Osteocyte (in vitro differentiated cells): Measurements from ENCODE around the gene ACTN4. TPM values are rescaled to one million over a fixed set of nuclear protein-coding genes. Genes with fewer than 3 reads are reported as not detected.

Experiments
- DNase-seq: peaks from one replicate; pipeline ENCODE4 v3.0.0; 2021; ENCODE audit warnings: mixed read lengths; ENCODE audit not compliant: unreplicated experiment; ENCODE audit errors: extremely low spot score
- H3K27ac Mint-ChIP-seq: one replicate; pipeline ENCODE4 v1.8.0; 2021; ENCODE audit warnings: mild to moderate bottlenecking, mixed read lengths; ENCODE audit not compliant: unreplicated experiment
- H3K27me3 Mint-ChIP-seq: one replicate; pipeline ENCODE4 v1.8.0; 2021; ENCODE audit warnings: mixed read lengths; ENCODE audit not compliant: unreplicated experiment
- H3K36me3 Mint-ChIP-seq: one replicate; pipeline ENCODE4 v1.8.0; 2021; ENCODE audit warnings: mixed read lengths; ENCODE audit not compliant: unreplicated experiment
- H3K4me1 Mint-ChIP-seq: one replicate; pipeline ENCODE4 v1.8.0; 2021; ENCODE audit warnings: mixed read lengths; ENCODE audit not compliant: unreplicated experiment
- H3K4me3 Mint-ChIP-seq: one replicate; pipeline ENCODE4 v1.8.0; 2021; ENCODE audit warnings: mild to moderate bottlenecking, moderate library complexity, mixed read lengths; ENCODE audit not compliant: unreplicated experiment
- H3K9me3 Mint-ChIP-seq: one replicate; pipeline ENCODE4 v1.8.0; 2021; ENCODE audit warnings: mixed read lengths; ENCODE audit not compliant: unreplicated experiment
- total RNA-seq: library from RNA; stranded (reverse); gene quantifications from 2 replicates; pipeline ENCODE4 v1.2.1, GENCODE V29; 2021
- TF ChIP-seq, protein P1 (sequence below): fragments of 200-600 bp; sonication (generic); IDR thresholded peaks from 2 replicates; pipeline ENCODE4 v1.5.0; 2021; ENCODE audit warnings: antibody characterized with exemption, mild to moderate bottlenecking, moderate library complexity

Gene ACTN4
- total RNA-seq, 1 donor from 2014 or later = 525 TPM

GRCh38 chr19:38697641-38698071 lies 50.2 kb downstream of the ACTN4 start:
- Mint-ChIP-seq H3K4me3 (no peak overlapping the region), H3K4me1 (peaks cover 59% of the 10 kb centered on the region), H3K9me3 (no peaks in the 10 kb centered on the region), H3K27ac (peak overlapping the region; percentile 76), H3K27me3 (no peaks in the 10 kb centered on the region), H3K36me3 (peaks cover 13% of the 10 kb centered on the region)
- DNase-seq = no peak
- TF ChIP-seq, protein P1, sequence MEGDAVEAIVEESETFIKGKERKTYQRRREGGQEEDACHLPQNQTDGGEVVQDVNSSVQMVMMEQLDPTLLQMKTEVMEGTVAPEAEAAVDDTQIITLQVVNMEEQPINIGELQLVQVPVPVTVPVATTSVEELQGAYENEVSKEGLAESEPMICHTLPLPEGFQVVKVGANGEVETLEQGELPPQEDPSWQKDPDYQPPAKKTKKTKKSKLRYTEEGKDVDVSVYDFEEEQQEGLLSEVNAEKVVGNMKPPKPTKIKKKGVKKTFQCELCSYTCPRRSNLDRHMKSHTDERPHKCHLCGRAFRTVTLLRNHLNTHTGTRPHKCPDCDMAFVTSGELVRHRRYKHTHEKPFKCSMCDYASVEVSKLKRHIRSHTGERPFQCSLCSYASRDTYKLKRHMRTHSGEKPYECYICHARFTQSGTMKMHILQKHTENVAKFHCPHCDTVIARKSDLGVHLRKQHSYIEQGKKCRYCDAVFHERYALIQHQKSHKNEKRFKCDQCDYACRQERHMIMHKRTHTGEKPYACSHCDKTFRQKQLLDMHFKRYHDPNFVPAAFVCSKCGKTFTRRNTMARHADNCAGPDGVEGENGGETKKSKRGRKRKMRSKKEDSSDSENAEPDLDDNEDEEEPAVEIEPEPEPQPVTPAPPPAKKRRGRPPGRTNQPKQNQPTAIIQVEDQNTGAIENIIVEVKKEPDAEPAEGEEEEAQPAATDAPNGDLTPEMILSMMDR = no peak

DNA sequence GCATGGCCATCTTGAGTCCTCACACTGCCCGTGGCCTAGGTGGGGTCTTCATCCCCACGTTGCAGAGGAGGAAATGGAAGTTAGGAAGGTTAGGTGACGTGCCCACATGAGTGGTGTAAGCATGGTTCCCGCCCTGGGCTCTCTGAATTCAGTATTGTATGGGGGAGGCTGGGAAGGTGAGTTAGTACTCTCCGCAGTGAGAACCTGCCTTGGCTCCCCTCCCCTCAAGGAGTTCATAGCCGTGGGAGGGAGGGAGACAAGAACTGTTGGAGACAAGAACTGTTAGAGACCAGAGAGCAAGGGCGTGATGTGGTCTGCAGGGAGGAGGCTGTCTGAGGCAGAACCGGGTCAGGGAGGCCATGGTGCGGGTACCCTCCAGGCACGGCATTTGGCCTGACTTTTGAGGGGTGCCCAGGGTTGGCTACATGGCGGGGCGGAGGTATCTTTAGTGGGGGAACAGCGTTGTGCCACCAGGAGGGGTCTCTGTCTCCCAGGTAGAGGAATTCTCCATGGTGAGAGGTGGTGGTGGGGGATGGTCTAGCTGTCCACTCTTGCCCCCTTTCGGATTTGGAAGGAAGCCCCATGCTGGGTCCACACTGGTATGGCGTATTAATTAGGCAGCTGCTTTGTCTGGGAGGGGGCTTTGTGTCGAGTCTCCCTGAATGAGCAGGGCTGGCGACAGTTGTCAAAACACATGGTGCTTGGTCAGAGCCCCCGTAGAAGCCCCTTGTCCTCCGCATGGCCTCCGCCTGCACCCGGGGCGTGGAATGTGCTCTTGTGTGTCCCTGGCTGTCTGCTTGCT lies 51.0 kb downstream of the ACTN4 start:
- H3K4me3 Mint-ChIP-seq = no peak overlapping the region
- H3K36me3 Mint-ChIP-seq = peaks cover 16% of the 10 kb centered on the region
- TF ChIP-seq, protein P1 = no peak
- H3K4me1 Mint-ChIP-seq = peaks cover 52% of the 10 kb centered on the region
- no peak for DNase-seq
- H3K27ac Mint-ChIP-seq = peak overlapping the region; percentile 76
- no peaks in the 10 kb centered on the region for H3K27me3 Mint-ChIP-seq
- H3K9me3 Mint-ChIP-seq = no peaks in the 10 kb centered on the region

GRCh38 chr19:38699027-38699346 lies 51.5 kb downstream of the ACTN4 start:
- Mint-ChIP-seq H3K9me3 (no peaks in the 10 kb centered on the region), H3K27ac (peak overlapping the region; percentile 65), H3K27me3 (no peaks in the 10 kb centered on the region), H3K36me3 (peaks cover 21% of the 10 kb centered on the region), H3K4me1 (peaks cover 48% of the 10 kb centered on the region), H3K4me3 (no peak overlapping the region)
- no peak for DNase-seq
- TF ChIP-seq, protein P1 = no peak

DNA sequence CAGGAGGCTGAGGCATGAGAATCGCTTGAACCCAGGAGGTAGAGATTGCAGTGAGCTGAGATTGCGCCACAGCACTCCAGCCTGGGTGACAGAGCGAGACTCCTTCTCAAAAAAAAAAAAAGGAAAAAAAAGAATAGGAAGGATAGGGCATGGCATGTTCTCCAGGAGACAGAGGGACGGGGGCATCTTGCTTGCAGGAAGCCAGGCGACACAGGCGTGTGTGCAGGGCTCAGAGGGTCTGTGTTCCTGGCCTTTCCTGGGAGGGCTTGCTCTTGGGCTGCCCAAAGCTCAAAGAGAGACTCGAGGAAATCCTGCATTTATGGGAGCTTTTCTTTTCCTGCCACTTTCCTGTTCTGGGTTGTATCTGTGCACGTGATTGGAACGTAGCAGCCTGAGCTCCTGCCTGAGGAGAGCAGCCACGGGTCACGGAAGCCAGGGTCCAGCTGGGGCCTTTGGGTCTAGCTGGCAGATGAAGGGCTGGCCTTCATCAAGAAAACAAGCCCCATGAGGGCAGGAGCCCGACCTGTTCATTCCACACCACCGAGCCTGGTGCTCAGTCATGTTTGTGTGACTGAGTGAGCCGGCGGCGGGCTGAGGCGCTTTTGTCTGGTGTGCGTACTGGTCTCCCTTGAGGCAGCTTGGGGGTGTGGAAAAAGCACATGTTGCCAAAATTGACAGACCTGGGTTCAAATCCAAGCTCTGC lies 52.3 kb downstream of the ACTN4 start:
- no peaks in the 10 kb centered on the region for H3K9me3 Mint-ChIP-seq
- H3K27me3 Mint-ChIP-seq = no peaks in the 10 kb centered on the region
- TF ChIP-seq, protein P1 = no peak
- H3K36me3 Mint-ChIP-seq = peaks cover 26% of the 10 kb centered on the region
- H3K4me3 Mint-ChIP-seq = no peak overlapping the region
- peaks cover 40% of the 10 kb centered on the region for H3K4me1 Mint-ChIP-seq
- DNase-seq = no peak
- H3K27ac Mint-ChIP-seq = peak overlapping the region; percentile 65

DNA sequence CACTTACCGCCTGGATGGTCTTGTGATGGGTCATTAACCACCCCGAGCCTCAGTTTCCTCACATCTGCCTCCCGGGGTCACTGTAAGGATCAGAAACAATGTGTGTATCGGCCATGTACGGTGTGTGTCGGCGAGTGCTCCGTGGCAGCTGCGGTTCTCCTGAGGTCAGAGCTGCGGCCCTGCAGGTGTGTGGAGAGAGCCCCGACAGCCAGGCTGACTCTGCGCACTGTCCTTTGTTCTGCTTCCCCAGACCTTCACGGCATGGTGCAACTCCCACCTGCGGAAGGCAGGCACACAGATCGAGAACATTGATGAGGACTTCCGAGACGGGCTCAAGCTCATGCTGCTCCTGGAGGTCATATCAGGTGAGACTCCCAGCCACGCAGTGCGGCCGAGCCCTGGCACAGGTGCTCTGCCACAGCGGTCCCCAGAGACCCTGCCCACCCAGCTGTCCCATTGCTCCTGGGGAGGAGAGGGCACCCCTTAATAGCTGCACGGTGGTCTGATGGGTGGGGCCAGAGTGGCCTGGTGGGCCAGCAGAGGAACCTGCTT lies 53.0 kb downstream of the ACTN4 start:
- Mint-ChIP-seq H3K27ac (peak overlapping the region; percentile 58), H3K9me3 (no peaks in the 10 kb centered on the region), H3K36me3 (peaks cover 26% of the 10 kb centered on the region), H3K4me1 (peaks cover 34% of the 10 kb centered on the region), H3K27me3 (no peaks in the 10 kb centered on the region), H3K4me3 (no peak overlapping the region)
- TF ChIP-seq, protein P1 = no peak
- no peak for DNase-seq
